Thyroid gland (tissue), 4 donors: ENCODE data around the gene CLMN.

ENCODE experiments used
- CTCF ChIP-seq, 6 experiments: fragments of 200-600 bp in 3 of 6; fragments of 450-650 bp in 3 of 6; sonication (generic) in 3 of 6; IDR thresholded peaks; one replicate each; pipeline ENCODE4 v1.5.1; 2016 to 2019; ENCODE audit warnings: antibody characterized with exemption in 6 of 6, mild to moderate bottlenecking in 2 of 6, inconsistent platforms in 1 of 6, moderate library complexity in 1 of 6
- POLR2A ChIP-seq, 2 donors: fragments of 450-650 bp; IDR thresholded peaks; one replicate each; pipeline ENCODE4 v1.6.1; 2017; ENCODE audit warnings: antibody characterized with exemption in 2 of 2, mild to moderate bottlenecking in 2 of 2, moderate library complexity in 1 of 2

DNA sequence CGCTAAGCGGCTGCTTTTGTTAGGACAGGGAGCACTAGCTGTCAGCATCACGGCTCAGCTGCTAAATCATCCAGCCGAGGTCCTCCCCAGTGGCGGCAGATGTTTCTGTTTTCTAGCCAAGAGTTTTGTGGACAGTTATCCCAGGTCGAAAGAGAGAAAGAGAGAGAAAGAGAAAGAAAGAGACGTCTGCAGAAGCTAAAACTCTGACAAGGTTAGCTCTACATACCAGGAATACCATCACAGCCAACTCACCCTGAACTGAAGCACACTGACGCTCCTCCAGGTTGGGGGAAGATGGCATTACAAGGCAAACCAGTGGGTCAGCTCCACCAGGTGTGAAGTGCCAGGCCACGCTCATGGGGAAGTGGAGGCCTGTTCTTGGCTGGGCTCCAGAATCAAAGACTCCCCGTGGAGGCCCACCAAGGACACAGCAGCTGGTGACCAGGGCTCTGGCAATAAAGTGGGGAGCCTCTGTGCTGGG lies 97.5 kb downstream of the CLMN start:
- TF ChIP-seq CTCF (IDR thresholded peaks at IDR 0.05) (peak in 1 of 6 experiments; percentile 3), POLR2A (IDR thresholded peaks at IDR 0.05) (no peak)
